ENCODE data around the gene GKAP1. TPM values are rescaled to one million over a fixed set of nuclear protein-coding genes. Genes with fewer than 3 reads are reported as not detected.
"Not testable (repeated sequence)": the region's sequence is repeated elsewhere in the genome, so short reads cannot be mapped to it uniquely, and the experiment has no call there.

Gene GKAP1
- total RNA-seq, 2 experiments from 2014 or later: 5.9 to 6.9 TPM

GRCh38 chr9:83714329-83714728 is 103.2 kb downstream of the GKAP1 start:
- DNase-seq (no peak), ATAC-seq (ENCODE audit: low read depth) (no peak)
- H3K36me3 Mint-ChIP-seq: no peaks in the 10 kb centered on the region
- H3K27me3 Mint-ChIP-seq: no peaks in the 10 kb centered on the region
- no peak overlapping the region for H3K27ac Mint-ChIP-seq
- no peaks in the 10 kb centered on the region for H3K9me3 Mint-ChIP-seq
- POLR2A ChIA-PET: no interaction called here
- no peak overlapping the region for H3K4me3 Mint-ChIP-seq
- H3K4me1 Mint-ChIP-seq: peaks cover 3% of the 10 kb centered on the region

GRCh38 chr9:83708515-83709158 is 108.9 kb downstream of the GKAP1 start:
- H3K36me3 Mint-ChIP-seq: peaks cover 14% of the 10 kb centered on the region
- H3K27ac Mint-ChIP-seq: peak overlapping the region; percentile 100
- POLR2A ChIA-PET: interaction anchor here (1.0 to 3.2 kb wide), 13 partner anchors 9 to 587 kb away, joined by 3 to 45 read pairs (median 5); partner anchors contain the start of genes GKAP1, HNRNPK, IDNK and KIF27
- DNase-seq: peak; percentile 65
- peak; percentile 18 for ATAC-seq (ENCODE audit: low read depth)
- peak overlapping the region; percentile 90 for H3K4me3 Mint-ChIP-seq
- no peaks in the 10 kb centered on the region for H3K27me3 Mint-ChIP-seq
- H3K9me3 Mint-ChIP-seq: no peaks in the 10 kb centered on the region
- peaks cover 28% of the 10 kb centered on the region for H3K4me1 Mint-ChIP-seq

- Mint-ChIP-seq H3K27ac (peak within 1 kb of the TSS; percentile 100), H3K9me3 (no peaks in the 10 kb centered on the region), H3K36me3 (peaks cover 14% of the 10 kb centered on the region), H3K4me3 (peak within 1 kb of the TSS; percentile 90), H3K27me3 (no peaks in the 10 kb centered on the region), H3K4me1 (peaks cover 30% of the 10 kb centered on the region)
- DNase-seq (peak; percentile 94), ATAC-seq (ENCODE audit: low read depth) (peak; percentile 86)
- POLR2A ChIA-PET: interaction anchor here (1.0 to 3.2 kb wide), 13 partner anchors 9 to 588 kb away, joined by 3 to 45 read pairs (median 5); partner anchors contain the start of genes GKAP1, HNRNPK, IDNK and KIF27
Measured at GRCh38 chr9:83707768-83708514, 109.6 kb downstream of the GKAP1 start, which contains the start of gene UBQLN1. Gene UBQLN1 (minus strand): TSS chr9:83707958. CDS start chr9:83707679, 279 bp downstream.

GRCh38 chr9:83707518-83707767 is 110.1 kb downstream of the GKAP1 start:
- Mint-ChIP-seq H3K27ac (peak overlapping the region; percentile 100), H3K4me1 (peaks cover 32% of the 10 kb centered on the region), H3K9me3 (no peaks in the 10 kb centered on the region), H3K27me3 (no peaks in the 10 kb centered on the region), H3K4me3 (peak overlapping the region; percentile 90), H3K36me3 (peaks cover 15% of the 10 kb centered on the region)
- DNase-seq: no peak
- POLR2A ChIA-PET: interaction anchor here (1.0 to 3.2 kb wide), 13 partner anchors 8 to 589 kb away, joined by 3 to 45 read pairs (median 5); partner anchors contain the start of genes GKAP1, HNRNPK, IDNK and KIF27
- no peak for ATAC-seq (ENCODE audit: low read depth)

GRCh38 chr9:83706676-83707517 is 110.7 kb downstream of the GKAP1 start:
- DNase-seq (peak; percentile 82), ATAC-seq (ENCODE audit: low read depth) (peak; percentile 40)
- H3K9me3 Mint-ChIP-seq: no peaks in the 10 kb centered on the region
- H3K4me3 Mint-ChIP-seq: peak overlapping the region; percentile 90
- H3K27me3 Mint-ChIP-seq: no peaks in the 10 kb centered on the region
- H3K27ac Mint-ChIP-seq: peak overlapping the region; percentile 100
- POLR2A ChIA-PET: interaction anchor here (0.7 to 3.2 kb wide), 11 partner anchors 8 to 589 kb away, joined by 3 to 45 read pairs (median 7); partner anchors contain the start of genes HNRNPK, IDNK, KIF27 and RMI1
- peaks cover 34% of the 10 kb centered on the region for H3K4me1 Mint-ChIP-seq
- H3K36me3 Mint-ChIP-seq: peaks cover 15% of the 10 kb centered on the region

GRCh38 chr9:83705219-83705651 is 112.3 kb downstream of the GKAP1 start:
- POLR2A ChIA-PET: interaction anchor here (0.7 kb wide), 2 partner anchors 9 to 33 kb away, joined by 3 read pairs; no protein-coding TSS in a partner anchor
- Mint-ChIP-seq H3K36me3 (peaks cover 19% of the 10 kb centered on the region), H3K4me3 (peak overlapping the region; percentile 90), H3K4me1 (peaks cover 46% of the 10 kb centered on the region), H3K27ac (peak overlapping the region; percentile 31)
- not testable (repeated sequence) for H3K27me3 Mint-ChIP-seq; DNase-seq; ATAC-seq (ENCODE audit: low read depth); H3K9me3 Mint-ChIP-seq

- POLR2A ChIA-PET: no interaction called here
- Mint-ChIP-seq H3K27me3 (no peaks in the 10 kb centered on the region), H3K36me3 (peaks cover 27% of the 10 kb centered on the region), H3K9me3 (no peaks in the 10 kb centered on the region), H3K4me3 (no peak overlapping the region), H3K4me1 (peaks cover 42% of the 10 kb centered on the region), H3K27ac (no peak overlapping the region)
- DNase-seq (no peak), ATAC-seq (ENCODE audit: low read depth) (no peak)
Measured at GRCh38 chr9:83701769-83702168, 115.8 kb downstream of the GKAP1 start.

GRCh38 chr9:83701286-83701685 is 116.3 kb downstream of the GKAP1 start:
- Mint-ChIP-seq H3K27ac (no peak overlapping the region), H3K27me3 (no peaks in the 10 kb centered on the region), H3K9me3 (no peaks in the 10 kb centered on the region), H3K4me1 (peaks cover 38% of the 10 kb centered on the region), H3K36me3 (peaks cover 24% of the 10 kb centered on the region), H3K4me3 (no peak overlapping the region)
- no peak for DNase-seq
- POLR2A ChIA-PET: no interaction called here
- no peak for ATAC-seq (ENCODE audit: low read depth)

GRCh38 chr9:83699615-83700014 is 118.0 kb downstream of the GKAP1 start:
- H3K9me3 Mint-ChIP-seq: no peaks in the 10 kb centered on the region
- POLR2A ChIA-PET: interaction anchor here (1.0 kb wide), 1 partner anchor 8 kb away, joined by 4 read pairs; the partner anchor contains the start of gene UBQLN1
- no peak overlapping the region for H3K4me3 Mint-ChIP-seq
- no peak overlapping the region for H3K27ac Mint-ChIP-seq
- H3K27me3 Mint-ChIP-seq: no peaks in the 10 kb centered on the region
- no peak for ATAC-seq (ENCODE audit: low read depth)
- peaks cover 14% of the 10 kb centered on the region for H3K36me3 Mint-ChIP-seq
- no peak for DNase-seq
- H3K4me1 Mint-ChIP-seq: peaks cover 31% of the 10 kb centered on the region

- Mint-ChIP-seq H3K27me3 (no peaks in the 10 kb centered on the region), H3K4me1 (peaks cover 35% of the 10 kb centered on the region), H3K27ac (peak overlapping the region; percentile 3), H3K4me3 (no peak overlapping the region), H3K9me3 (no peaks in the 10 kb centered on the region), H3K36me3 (peaks cover 14% of the 10 kb centered on the region)
- no peak for DNase-seq
- POLR2A ChIA-PET: interaction anchor here (1.0 kb wide), 1 partner anchor 9 kb away, joined by 4 read pairs; the partner anchor contains the start of gene UBQLN1
- no peak for ATAC-seq (ENCODE audit: low read depth)
Measured at GRCh38 chr9:83698976-83699585, 118.5 kb downstream of the GKAP1 start.

- Mint-ChIP-seq H3K4me3 (no peak overlapping the region), H3K9me3 (no peaks in the 10 kb centered on the region), H3K27ac (no peak overlapping the region), H3K36me3 (peaks cover 9% of the 10 kb centered on the region), H3K4me1 (peaks cover 43% of the 10 kb centered on the region), H3K27me3 (no peaks in the 10 kb centered on the region)
- POLR2A ChIA-PET: no interaction called here
- ATAC-seq (ENCODE audit: low read depth): no peak
- no peak for DNase-seq
Measured at GRCh38 chr9:83691492-83691891, 126.1 kb downstream of the GKAP1 start.

Data from activated naive CD8-positive, alpha-beta T cell treated with anti-CD3 and anti-CD28 coated beads, Interleukin-2, amount 10 ng/mL, durations not matched to agents 7 days and 5 days (primary cell).